ENCODE data around the gene DPP9.

GRCh38 chr19:4758082-4758481 is 34.4 kb upstream of the DPP9 start:
- TF ChIP-seq CTCF (IDR thresholded peaks at IDR 0.05) (no peak), EZH2 (IDR thresholded peaks at IDR 0.05) (no peak), EZH2phosphoT487 (IDR thresholded peaks at IDR 0.05) (no peak)

Data from neural progenitor cell (in vitro differentiated cells).